ENCODE measurements around the gene GDE1. TPM values are rescaled to one million over a fixed set of nuclear protein-coding genes. Genes with fewer than 3 reads are reported as not detected.

Gene GDE1
- total RNA-seq, 1 experiment from 2014 or later: 45.7 TPM

DNA sequence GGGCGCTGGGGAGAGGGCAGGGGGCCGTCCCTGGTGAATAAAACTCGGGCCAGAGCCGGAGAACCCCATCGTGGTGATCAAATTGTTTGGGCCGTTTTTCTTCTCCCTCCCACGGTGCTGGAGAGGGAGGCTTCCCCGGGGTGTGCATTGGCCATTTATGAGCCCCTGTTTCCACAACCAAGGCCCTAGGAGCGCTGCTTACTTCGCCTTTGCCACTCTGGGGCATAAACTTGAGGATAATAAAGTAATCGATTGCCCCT lies 2.4 kb upstream of the GDE1 start:
- DNase-seq (ENCODE audit: low read depth): no peak

DNA sequence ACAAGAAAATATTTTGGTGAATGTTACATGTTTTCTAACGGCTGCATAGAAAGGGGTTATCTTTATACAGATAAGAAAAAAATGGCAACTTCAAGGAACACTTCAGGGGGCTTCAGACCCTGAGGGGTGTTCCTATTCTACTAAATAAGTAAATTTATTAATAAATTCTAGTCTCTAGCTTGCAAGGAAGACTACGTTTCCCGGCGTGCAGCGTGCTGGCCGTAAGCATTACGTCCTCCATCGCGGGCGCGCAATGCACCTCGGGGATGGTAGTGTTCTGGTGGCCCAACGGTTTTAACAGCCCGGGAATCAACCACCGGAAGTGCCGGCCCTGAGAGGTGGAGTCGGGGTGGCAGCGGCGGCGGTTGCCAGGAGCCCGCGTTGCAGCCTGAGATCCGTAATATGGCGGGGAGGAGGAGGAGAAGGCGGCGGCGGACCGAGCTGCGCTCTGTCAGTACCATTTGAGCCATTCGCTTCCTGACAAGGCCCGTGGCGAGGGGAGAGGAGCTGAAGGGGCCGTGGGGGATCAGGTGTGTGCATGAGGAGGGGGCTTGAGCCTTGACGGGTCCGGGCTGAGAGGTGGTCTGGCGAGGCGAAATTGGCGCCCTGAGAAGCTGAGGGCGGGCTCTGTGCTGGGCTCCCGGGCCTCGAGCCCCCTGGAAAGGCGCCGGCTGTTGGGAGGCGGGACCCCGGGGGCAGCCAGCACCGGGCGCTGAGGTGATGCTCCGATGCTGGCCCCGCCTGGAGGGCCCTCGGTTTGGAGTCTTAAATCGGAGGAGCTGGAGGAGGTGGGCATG lies 1.9 kb upstream of the GDE1 start, which contains the start of gene CCP110:
CCP110 (plus strand) TSS at position 384 of the 797 bp plus-strand sequence. CDS start 3,940 bp downstream, outside the sequence.
- DNase-seq (ENCODE audit: low read depth): peak; percentile 94

DNA sequence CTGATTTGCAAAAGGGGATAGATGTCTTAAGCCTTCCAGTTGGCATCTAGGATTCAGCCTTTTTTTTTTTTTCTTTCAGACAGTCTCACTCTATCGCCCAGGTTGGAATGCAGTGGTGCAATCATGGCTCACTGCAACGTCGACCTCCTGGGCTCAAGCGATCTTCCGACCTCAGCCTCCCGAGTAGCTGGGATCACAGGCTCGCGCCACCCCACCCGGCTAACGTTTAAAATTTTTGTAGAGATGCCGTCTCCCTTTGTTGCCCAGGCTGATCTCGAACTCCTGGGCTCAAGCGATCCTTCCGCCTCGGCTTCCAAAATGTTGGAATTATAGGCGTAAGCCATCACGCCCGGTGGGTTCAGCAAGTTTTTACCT lies 1.3 kb upstream of the GDE1 start:
- no peak for DNase-seq (ENCODE audit: low read depth)

DNA sequence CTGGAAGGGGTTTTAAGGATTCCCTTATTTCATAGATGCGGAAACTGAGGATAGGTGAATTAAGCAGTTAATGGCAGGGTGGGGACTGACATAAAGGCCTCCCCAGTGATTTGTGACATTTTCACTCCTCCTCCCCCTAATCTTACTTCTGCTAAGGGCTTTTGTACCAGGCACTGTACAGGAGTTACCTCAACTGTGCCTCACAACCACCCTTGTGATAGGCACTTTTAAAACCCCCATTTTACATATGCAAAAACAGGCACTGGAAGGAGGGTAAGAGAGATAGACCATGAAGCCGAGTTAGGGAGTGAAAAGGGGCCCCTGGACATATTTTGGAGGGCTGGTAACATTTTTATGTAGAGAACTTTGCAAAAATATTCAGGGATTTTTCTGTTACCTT lies 862 bp upstream of the GDE1 start:
- DNase-seq (ENCODE audit: low read depth): no peak

DNA sequence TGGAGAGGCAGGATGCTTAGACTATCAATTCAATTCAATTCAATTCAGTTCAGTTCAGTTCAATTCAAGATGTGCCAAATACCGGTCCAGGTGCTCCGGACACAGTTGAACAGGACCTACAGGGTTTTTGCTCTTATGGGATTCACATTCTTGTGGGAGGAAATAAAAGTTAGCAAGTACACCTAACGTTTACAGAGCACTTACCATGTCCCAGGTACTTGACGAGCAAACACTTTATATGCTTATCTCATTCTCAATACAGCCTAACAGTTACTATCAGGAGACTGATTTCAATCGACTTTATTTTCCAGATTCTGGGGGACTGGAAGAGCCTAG lies 467 bp upstream of the GDE1 start:
- DNase-seq (ENCODE audit: low read depth): no peak

DNA sequence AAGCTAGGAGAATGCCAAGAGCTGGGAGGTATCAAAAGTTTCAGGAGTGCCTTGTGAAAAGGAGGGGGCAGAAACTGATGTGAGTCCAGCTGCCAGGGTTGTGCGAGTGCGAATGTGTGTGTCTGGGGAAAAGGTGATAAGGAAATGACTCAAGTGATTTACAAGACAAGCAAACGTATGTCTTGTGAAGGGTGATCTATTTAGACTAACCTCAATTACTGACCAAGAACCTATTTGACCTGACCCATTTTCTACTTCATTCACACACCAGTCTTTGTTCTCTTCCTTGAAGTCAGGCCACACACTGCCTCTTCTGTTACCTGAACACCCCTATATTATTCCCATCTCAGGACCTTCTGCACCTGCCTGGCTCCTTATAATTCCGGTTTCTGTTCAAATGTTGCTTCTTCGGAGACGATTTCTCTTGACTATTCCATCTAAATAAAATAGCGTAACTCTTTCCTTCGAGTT lies 1.0 kb downstream of the GDE1 start:
- DNase-seq (ENCODE audit: low read depth): peak; percentile 58

DNA sequence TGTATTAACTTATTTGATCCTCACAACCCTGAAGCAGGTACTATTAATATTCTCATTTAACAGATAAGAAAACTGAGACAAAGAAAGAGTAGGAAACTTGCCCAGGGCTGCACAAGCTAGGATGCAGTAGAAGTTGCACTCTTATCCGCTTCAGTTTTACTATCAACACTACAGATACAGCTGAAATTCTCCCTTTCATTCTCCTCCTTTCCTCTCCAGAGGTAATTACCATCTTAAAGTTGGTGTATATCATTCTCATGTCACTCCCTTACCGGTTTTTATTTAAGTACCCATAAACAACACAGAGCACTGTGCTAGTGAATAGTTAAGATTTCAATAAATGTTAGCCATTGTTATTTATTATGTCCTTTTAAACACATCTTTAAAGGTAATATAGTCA lies 3.5 kb downstream of the GDE1 start:
- DNase-seq (ENCODE audit: low read depth): no peak

DNA sequence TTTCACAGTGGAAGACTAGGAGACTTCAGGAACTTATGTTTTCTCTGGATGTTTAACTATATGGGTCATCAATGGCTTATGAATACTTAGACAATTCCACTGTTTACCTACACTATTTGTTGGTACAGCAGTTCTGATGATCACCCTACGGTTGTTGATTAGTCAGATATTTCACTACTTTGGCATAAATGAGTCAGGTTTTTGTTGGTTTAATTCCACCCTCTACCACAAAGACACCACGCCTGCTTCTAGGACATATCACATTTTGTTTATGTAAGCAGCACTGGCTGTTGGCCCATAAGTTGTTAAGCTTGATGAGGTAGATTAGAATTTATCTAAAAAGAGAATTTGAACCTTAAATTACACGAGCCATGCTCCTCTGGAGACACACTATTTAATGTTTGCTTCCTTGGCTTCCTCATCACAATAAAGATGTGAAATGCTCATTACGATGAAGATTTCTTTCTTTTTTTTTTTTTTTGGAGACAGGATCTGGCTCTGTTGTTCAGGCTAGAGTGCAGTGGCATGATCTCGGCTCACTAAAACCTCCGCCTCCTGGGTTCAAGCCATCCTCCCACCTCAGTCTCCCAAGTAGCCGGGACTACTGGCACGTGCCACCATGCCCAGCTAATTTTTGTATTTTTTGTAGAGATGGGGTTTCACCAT lies 4.3 kb downstream of the GDE1 start:
- DNase-seq (ENCODE audit: low read depth): peak; percentile 28

DNA sequence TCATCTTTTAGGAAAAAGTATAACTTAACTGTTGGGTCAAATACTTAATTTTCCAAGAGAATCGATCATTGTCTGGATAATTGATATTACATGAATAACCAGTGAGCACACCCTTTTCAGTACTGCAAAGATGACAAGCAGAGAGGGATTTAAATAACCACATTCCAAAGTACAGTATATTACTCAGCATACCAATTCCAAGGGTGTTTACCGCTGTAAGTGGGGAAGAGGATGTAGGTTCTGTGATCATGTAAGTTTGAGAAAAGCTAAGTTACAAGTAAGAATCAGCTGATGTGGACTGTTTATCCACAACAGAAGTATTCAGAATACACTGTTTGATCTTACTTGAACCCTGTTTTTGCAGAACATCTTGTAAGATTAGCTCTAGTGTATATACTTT lies 6.1 kb downstream of the GDE1 start:
- no peak for DNase-seq (ENCODE audit: low read depth)

DNA sequence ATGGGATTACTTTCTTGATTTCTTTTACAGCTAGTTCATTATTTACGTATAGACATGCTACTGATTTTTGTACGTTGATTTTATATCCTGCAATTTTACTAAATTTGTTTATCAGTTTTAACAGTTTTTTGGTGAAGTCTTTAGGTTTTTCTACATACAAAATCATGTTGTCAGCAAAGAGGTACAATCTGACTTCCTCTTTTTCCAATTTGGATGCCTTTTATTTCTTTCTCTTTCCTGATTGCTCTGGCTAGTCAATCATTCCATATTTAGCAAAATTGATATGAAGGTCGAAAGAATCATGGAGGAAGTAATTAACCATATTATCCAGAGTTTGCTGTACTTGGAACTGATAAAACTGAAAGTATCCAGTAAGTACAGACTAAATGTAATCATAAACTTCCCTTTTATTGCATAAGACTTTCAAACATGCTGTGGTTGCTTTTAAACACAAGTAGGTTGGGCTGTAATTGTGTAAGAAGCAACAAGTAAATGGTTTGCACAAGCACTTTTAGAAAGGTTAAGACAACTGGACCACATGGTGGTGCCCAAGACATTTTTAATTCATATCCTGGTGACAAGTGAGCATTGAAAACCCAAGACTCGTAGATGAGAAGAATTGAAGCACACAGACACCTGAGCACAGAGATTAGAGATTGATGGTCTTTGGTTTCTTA lies 8.4 kb downstream of the GDE1 start:
- DNase-seq (ENCODE audit: low read depth): no peak

DNA sequence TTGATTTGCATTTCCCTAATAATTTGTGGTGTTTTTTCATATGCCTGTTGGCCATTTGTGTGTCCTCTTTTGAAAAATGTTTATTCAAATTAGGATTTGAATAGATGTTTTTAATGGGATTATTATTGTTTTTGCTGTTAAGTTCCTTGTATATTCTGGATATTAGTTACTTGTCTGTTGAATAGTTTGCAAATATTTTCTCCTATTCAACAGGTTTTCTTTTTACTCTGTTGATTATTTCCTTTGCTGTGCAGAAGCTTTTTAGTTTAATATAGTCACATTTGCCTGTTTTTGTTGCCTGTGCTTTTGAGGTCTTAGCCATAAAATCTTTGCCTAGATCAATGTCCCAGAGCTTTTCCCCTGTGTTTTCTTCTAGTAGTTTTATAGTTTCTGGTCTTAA lies 9.6 kb downstream of the GDE1 start:
- DNase-seq (ENCODE audit: low read depth): no peak

DNA sequence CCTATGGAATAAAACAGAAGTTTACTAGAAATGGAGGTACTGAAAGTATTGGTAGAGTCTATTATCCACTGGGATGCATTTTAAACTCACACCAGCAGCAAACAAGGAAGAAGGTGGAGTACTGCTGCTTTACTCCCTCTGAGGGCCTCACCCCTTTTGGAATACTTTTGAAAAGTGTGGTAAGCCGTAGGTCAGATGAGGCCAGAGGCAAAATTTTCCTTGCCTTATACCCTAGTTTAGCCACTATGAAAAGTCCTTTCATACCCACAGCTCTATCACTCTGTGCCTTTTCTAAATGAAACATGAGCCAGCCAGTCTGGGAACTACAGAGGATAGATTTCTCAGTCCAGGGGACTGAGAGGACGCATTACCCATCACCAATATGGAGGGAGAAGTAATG lies 14.0 kb downstream of the GDE1 start:
- DNase-seq (ENCODE audit: low read depth): no peak

DNA sequence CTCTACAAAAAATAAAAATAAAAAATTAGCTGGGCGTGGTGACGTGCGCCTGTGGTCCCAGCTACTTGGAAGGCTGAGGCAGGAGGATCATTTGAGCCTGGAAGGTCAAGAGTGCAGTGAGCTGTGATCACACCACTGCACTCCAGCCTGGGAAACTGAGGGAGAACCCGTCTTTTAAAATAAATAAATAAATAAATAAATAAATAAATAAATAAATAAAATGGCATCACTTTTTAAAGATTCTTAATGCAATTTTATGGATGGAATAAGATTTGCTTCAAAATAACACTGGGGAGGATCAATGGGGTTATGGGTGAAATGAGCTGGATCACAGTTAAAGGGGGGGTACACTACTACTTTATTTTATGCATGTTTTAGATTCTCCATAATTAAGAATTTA lies 14.9 kb downstream of the GDE1 start:
- no peak for DNase-seq (ENCODE audit: low read depth)

DNA sequence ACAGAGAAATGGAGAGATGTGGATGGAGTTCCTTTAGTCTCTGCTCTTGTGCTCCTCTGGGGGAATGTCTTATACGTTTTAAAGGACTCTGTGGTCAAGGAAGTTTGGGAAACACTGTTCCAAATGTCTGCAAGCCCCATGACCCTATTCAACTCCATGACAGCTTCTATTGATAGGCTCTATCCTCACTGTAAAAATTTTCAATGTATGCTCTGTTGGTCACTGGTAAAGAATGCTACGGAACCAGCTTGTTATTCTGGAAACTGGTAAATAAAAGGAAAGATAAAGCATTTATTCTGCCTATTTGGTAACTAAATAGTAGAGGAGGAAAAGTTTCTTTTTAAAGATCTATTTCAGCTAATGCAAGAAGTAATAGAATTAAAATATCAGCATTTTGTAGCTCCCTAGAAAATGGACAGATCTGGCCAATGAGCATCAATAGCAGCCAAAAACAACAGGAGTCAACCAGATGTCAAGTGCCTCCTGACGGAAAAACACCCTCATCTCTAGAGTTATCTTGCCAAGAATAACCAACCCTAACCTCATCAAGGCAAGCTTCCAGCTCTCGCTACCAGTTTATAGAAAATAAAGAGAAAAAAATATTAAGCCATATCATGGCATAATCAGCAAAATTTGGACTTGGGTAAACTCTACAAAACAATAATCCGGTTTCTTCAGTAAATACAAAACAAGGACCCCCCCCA lies 16.1 kb downstream of the GDE1 start:
- no peak for DNase-seq (ENCODE audit: low read depth)

DNA sequence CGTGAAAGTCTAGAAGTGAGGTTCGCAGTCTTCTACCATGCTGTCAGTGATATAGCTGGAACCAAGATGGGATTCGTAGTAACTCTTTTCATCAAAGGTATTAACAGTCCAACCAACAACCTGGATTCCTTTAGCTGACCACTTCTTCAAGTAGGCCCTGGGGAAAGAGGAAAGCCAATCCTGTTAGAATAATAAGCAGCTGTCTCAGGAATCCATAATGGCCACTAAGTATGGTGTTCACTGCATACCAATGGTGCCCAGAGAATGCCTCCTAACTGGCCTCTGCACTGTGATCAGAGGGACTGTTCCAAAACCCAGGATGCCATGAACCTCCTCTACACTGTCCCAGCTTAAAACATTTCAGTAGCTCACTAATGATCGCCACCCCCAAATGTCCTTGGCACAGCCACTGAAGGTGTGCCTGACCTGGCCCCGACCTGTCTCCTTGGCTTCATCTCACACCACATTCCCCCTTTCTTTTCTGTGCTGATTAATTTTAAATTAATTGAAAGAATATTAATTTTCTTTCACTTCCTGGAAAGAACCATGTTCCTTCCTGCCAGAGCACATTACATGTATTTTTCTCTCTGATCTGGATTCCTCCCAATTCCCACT lies 18.3 kb downstream of the GDE1 start:
- no peak for DNase-seq (ENCODE audit: low read depth)

DNA sequence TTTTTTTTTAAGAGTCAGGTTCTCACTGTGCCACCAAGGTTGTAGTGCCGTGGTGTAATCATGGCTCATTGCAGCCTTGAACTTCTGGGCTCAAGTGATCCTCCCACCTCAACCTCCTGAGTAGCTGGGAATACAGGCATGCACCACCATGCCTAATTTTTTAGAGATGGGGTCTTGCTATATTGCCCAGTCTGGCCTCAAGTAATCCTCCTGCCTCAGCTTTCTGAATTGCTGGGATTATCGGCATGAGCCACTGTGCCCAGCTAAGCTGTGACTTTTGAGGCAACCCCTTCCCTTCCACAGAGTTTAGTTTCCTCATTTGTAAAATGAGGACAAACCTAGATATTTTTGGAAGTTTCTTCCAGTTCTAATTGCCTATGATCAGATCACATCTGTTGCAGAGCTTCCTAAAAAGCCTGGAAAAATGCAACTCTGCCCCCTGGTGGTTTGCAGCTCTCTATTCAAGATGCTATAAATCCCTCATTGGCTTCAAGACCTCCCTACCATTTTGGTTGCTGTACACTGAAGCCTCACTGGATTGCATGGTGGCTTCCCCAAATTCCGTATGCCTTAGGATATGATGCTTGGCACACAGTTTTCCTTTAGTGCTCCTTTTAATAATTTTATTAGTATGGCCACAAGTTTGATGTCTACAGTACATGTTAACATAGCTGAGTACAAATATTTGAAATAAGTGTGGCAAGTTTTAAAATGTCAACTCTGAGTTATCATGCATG lies 19.3 kb downstream of the GDE1 start:
- peak; percentile 32 for DNase-seq (ENCODE audit: low read depth)

DNA sequence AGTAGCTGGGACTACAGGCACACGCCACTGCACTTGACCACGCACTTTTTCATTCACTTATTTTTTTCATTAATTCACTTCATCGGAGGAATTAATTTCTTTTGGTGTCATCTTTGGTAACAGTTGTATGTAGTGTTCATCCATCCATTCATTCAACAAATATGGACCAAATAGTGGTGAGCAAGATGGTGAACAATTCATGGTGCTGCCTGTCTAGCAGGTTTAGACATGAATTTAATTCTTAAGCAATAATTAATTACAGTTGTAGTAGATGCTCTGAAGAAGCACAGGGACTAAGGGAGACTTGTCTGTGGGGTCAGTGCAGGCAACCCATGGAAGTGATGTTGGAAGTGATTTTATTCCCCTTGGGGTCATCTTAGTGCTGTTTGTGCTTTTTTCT lies 22.4 kb downstream of the GDE1 start:
- DNase-seq (ENCODE audit: low read depth): no peak

DNA sequence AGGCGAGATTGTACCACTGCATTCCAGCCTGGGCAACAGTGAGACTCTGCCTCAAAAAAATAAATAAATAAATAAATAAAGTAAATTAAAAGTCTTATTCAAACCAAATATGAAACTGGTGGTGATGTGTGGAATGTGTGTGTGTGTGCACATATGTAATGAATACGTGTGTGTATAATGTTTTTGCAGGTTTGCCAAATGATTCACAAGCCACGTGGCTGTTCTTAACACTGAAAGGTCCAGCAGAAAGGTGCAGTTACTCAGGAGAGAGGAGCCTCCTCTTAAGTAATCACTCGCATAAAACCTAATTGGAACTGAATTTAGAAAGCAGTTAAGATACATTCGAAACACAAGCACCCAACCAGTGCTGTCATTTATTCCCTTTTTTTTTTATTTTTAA lies 22.9 kb downstream of the GDE1 start:
- no peak for DNase-seq (ENCODE audit: low read depth)

DNA sequence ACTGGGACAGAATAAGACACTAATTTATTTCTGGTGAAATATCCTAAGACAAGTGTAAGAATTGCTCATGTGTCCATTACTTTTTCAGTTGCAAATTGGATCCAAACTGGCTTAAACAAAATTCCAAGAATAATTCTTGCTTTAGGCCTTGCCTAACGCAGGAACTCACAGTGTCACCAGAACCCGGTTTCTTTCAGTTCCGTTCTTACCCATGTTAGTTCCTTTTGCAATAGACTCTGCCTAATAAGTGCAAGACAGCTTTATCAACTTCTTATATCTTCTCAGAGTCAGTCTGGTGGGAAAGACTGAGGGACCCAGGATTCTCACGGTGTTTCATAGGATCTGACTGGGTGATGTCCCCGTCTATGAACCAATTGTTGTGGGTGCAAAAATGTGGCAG lies 24.7 kb downstream of the GDE1 start:
- no peak for DNase-seq (ENCODE audit: low read depth)

DNA sequence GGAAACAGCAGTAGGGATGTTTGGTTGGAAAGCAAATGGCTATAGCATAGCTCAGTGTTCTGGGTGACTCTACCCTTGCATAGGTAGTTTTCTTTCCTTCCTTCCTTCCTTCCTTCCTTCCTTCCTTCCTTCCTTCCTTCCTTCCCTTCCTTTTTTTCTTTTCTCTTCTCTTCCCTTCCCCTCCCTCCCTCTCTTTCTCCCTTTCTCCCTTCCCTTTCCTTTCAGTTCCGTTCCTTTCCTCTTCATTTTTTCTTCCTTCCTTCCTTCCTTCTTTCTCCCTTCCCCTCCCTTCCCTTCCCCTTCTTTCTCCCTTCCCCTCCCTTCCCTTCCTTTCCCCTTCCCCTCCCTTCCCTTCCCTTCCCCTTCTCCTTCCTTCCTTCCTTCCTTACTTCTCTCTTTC lies 31.3 kb downstream of the GDE1 start:
- DNase-seq (ENCODE audit: low read depth): no peak

DNA sequence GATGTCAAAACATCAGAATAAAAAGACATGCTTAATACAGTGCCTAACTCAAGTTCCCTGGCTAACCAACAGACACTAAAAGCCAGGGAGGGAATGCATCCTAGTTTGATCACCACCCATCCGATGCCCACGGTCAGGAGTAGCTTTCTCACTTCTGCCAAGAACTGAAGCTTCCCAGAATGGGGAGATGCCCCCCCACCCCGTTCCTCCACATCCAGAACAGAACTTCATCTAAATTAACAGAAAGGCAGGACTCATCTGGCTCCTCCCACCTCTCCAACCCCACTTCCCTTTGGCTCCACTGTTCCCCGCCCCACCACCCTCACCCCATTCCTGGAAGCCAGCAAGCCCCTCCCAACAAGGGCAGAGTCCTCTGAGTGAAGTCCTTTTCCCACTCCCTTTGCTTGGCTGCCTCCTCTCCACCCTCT lies 33.7 kb downstream of the GDE1 start:
- DNase-seq (ENCODE audit: low read depth): no peak
